Stimulated activated CD4-positive, alpha-beta T cell treated with anti-CD3 and anti-CD28 coated beads, Interleukin-12 subunit alpha, Interleukin-12 subunit beta, amount 100 ng/mL, for 24 hours (primary cell): ENCODE results near the gene TTC3.

ENCODE experiments used
- DNase-seq, 2 experiments: peaks; one replicate each; pipeline ENCODE4 v3.0.0-alpha.2; 2020; ENCODE audit warnings: low read depth in 2 of 2

The TTC3 gene

DNA sequence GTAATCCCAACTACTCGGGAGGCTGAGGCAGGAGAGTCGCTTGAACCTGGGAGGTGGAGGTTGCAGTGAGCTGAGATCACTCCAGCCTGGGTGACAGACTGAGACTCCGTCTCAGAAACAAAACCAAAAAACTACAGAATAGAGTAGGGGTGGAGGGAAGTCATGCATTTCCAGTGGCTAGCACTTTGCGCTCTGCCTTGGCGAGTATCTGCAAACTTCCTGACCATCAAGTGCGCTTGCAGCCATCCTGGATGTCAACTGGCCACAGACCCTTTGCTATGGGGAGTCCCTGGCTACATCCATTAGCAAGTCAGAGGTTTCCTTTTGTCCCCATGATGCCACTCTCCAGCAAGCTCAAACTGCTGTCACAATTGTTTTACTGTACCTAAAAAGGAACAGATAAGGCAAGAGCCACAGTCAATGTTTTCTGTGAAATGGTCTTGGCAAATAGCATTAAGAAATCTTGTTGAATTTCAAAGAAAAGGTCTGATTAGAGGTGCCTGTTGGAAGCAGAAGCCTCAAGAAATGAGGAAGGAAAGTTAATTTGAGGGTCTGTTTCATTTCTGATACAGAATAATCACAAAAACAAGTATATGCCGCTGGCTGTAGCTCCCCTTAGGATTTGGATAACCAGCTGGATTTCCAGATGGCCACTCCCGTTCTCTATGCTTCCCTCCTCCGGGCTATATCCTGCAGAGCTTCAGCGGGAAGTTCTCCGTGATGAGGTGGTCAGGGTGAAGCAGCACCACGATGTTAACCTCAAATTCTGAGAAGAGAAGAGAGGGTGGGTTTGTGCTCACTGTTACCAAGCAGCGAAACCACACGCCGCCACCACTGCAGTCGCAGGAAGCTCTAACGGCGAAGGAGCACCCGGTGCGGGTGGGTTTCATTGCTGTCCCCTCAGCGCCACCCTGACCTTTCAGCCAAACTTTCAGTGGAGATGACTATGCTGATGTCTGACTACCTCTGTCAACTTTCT lies 152.1 kb downstream of the TTC3 start:
- DNase-seq: peak in 1 of 2 experiments; percentile 18

- DNase-seq: no peak
Measured at GRCh38 chr21:37226041-37226920, 153.2 kb downstream of the TTC3 start.

- DNase-seq: no peak
Measured at GRCh38 chr21:37227071-37228002, 154.3 kb downstream of the TTC3 start.

- no peak for DNase-seq
Measured at GRCh38 chr21:37228003-37228400, 154.9 kb downstream of the TTC3 start.

DNA sequence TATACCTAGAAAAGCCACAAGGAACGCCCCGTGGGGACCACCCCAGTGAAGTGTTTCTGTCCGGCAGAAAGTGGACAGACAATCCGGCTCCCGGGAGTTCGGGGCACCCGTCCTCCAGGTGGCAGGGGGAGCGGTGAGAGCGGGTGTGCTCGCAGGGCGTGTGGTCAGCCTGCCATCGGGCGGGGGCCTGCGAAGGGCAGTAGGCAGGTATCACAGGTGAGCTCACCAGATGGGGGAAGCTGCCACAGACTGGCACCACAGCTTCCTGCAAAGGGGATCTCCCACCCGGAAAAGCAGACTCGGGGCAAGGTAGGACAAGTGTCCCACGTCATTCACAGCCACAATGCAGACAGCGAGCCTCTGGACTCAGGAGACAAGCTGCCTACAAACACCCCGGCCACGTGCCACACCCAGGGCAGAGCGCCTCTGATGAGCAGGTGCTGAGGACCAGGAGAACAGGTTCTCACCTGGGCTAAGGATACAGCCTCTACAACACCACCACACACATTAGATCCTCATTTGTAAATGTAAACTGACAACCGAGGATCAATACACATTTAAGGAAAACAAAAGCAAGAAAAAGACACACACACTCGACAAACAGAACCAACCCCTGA lies 157.7 kb downstream of the TTC3 start:
- no peak for DNase-seq

DNA sequence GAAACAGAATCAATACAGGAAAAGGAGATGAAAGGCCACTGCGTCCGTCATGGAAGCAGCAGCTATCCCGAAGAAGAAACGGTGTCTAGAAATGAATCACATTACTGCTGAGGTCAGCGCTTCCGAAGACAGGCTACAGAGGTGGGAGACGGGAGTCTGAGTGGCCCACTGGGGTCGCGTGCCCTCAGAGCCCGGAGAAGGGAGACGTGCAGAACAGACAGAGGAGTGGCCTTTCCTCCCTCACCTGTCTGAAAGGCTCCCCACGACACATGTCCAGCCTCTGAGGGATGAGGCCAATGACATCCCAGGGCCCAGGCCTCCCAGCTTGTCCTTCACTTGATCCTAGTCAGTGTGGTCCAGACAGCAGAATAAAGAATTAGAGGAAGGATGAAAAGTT lies 158.2 kb downstream of the TTC3 start:
- no peak for DNase-seq

DNA sequence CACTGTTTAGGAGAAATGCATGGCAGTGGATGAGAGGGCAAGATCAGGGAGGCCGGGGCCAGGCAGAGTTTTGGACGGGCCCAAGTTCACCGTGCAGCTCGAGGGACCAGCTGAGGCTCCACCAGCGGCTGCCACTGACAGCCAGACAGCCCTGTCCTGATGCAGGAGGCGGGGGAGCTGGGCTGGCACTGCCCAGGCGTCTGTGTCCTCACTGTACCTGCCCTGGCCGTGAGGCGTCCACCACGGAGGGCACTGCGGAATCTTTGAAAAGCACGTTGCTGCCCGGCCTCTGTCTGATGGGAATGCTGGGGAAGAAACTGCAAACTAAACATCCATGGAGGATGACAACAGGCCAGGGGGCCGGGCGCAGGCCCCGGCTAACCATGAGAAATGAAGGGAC lies 158.6 kb downstream of the TTC3 start:
- DNase-seq: no peak

DNA sequence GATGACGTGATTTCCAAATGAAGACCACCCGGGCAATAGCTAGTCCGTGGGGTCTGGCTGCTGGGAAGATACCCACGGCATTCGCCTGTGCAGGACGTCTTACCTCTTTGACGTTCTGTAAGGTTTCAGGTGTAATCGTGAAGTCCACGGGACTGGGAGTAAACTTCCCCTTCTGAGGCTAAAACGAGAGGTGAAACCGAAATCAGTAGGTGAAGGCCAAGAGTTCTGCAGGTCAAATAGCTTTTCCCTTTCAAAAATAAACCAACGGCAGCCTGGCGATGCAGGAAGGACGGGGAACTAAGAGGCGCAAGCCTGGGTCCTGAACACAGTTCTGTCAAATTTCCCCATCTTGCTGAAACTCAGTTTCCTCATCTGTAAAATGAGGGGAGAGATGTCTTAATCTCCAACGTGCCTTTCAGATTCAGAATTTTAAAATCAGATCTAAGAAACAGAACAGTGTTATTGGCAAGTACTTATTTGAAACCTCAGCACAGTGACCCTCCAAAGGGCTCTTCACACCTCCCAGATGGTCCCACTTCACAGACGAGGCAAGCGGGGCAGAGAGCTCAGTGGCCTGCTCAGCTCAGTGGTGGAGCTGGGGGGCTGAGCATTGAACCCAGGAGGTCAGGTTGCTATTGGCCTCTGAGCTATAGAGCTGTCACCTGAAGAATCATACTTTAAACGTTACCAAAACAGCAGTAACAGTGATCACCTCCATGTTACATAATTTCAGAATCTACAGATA lies 159.4 kb downstream of the TTC3 start:
- DNase-seq: no peak

DNA sequence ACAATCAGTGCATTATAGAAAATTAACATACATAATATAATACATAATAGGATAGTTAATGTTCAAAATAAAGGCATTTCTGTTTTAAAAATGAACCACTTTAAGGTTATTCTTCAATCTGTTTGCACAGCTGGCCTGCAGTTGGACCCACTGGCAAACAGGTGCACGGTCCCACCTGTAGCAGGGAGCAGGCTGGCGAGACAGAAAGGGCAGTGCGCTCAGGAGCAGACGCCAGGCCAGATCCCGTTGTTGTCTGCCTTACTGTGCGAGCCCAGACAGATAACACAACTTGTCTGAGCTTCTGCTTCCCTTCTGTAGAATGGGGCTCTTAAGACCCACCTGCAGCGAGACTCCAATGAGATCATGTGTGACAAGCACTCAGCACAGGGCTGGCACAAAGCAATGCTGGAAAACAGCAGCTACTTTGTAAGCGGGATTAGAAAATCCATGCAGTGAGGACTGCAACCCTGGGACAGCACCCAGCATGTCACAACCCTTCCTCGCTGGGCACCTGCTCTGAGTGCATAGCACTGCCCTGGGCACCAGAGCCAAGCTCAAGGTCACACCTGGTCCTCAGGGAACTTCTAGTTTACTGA lies 160.6 kb downstream of the TTC3 start:
- DNase-seq: no peak

DNA sequence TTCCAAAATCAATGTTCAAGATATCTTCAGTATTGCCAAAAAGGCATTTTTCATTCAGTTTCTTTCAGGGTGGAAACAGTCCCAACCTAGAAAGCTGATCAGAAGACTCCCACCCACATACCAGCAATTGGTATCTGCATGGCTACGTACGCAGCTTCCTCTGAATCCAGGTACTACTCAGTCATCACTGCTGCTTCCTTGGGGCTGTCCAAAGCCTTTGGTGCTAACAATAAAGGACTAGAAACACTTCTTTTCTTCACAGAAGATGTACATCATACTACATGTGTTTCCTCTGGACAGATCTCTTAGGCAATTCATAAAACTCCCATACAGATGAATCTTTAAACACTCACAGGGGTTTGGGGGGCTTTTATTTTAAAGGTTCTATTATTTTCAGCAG lies 164.3 kb downstream of the TTC3 start:
- DNase-seq: no peak

GRCh38 chr21:37237764-37238163 lies 164.7 kb downstream of the TTC3 start:
- no peak for DNase-seq

DNA sequence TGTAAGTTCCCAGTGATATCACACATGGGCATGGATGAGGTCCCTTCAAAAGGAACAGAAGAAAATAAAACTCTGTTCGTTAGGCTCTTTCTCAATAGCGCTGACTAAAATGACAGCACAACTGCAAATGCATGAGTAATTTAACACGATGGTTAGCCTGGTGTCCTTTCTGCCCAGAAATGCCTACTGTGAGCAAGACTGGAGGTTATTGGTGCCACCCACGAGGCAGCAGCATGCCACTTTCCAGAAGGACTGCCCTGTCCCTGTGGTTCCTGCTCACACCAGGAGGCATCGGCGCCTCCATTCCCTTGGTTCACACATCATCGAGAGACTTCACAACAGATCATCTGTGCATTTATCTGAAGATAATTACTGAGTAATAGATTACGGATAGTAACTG lies 167.9 kb downstream of the TTC3 start:
- no peak for DNase-seq

DNA sequence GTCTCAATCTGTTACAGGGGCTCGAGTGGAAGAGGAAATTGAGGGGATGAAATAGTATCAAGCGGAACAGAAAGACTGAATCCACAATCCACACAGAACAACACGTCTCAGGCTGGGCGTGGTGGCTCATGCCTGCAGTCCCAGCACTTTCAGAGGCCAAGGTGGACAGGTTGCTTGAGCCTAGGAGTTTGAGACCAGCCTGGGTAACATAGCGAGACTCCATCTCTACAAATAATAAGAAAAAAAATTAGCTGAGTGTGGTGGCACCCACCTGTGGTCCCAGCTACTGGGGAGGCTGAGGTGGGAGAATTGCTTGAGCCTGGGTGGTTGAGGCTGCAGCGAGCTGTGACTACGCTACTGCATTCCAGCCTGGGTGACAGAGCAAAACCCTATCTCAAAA lies 168.4 kb downstream of the TTC3 start:
- DNase-seq: no peak

DNA sequence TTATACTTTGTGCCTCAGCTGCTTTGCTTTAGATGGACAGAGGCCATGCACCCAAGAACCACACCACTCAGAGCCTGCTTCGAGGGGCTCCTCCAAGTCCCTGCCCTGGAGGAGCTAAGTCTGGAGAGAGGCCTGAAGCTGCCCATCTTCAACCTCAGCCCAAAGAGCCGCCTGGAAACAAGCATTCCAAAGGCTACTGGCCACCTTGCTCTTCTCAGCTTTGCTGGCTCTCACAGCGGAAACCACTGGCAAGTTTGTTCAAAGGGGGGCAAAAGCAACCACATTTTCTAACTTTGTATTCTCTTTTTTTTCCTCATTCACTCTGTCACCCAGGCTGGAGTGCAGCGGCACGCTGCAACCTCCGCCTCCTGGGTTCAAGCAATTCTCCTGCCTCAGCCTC lies 170.9 kb downstream of the TTC3 start:
- no peak for DNase-seq

GRCh38 chr21:37244501-37245095 lies 171.5 kb downstream of the TTC3 start:
- no peak for DNase-seq

DNA sequence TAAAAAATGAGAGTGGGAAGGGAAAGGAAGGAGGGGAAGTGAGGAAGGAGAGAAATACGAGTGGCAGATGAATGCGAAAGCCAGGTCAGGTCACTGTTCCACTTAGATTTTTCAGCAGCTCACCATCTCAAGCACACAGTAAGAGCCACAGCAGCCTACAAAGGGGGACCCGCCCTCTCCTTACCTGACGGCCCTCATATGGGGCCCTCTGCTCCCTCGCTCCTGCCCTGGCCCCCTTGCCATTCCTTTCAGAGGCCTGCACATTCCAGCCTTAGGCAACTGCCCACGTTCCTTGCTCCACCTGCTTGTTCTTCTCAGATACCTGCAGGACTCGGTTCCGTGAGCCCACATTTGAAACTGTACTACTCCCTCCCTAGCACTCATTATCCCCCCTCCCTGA lies 172.1 kb downstream of the TTC3 start:
- DNase-seq: no peak

DNA sequence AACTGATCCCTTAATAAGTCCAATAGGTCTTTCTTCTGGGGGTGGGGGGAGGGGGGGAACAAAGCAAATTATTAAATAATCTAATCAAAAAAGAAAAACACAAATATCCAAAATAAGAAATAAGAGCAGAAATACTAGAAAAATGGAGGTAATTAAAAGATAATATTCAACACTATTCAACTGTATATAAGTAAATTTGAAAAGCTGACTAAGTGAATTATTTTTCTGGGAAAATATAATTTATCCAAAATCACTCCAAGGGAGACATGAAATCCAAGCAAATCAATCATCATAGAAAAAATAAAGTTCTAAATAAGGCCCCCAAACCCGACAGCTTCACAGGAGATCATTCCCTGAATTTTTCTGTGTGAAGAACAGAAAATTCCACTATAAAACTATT lies 175.2 kb downstream of the TTC3 start:
- DNase-seq: no peak

DNA sequence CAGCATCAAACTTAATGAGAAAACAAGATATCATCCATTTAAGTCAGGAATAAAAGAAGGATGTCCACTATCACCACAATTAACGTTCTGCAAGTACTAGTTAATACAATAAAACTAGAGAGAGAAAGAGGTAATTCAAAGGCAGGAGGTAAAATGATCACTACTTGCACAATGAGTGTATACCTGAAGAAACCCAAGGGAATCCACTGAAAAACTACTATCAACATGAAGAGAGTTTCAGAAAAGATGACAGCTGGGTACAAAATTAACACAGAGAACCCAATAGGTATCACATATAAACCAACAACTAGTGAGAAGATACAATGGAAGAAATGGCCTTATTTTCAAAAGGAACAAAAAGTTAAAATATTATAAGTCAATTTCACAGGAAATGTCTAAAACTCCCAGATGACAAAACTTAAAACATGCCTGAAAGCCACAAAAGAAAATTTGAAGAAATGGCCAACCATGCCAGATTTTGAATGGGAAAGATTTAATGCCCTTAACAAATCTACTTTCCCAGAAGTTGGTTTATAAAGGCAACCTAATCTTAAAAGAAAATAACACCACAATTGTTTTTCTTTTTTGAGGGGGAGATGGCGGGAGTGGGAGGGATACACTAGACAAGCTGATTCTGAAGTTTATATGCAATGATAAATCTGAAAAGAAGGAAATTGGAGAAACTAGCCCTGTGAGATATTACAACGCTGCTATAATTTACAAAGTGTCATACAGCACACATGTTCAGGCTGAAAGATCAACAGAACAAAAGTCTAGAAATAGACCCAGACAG lies 176.3 kb downstream of the TTC3 start:
- DNase-seq: no peak

DNA sequence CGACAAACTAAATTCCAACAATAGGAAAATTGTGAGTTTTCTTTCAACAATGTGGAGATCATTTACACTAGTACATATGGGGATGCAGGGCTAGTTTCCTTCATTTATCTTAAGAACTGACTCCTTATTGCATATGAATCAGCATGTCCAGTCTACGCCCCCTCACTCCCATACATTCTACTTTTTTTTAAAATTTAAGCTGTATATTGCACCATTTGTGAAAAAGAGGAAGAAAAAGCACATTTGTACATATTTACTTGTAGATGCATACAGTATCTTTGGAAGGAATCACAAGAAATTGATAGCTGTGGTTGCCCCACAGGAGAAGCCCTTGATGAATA lies 178.2 kb downstream of the TTC3 start:
- DNase-seq: no peak
